ENCODE data around the gene LHPP.
"Not testable (repeated sequence)": the region's sequence is repeated elsewhere in the genome, so short reads cannot be mapped to it uniquely, and the experiment has no call there.

Gene LHPP

GRCh38 chr10:124569623-124570470 is 108.2 kb downstream of the LHPP start:
- DNase-seq (ENCODE audit: low read depth in 1 of 2, low spot score in 1 of 2) = no peak

GRCh38 chr10:124570646-124571045 is 109.0 kb downstream of the LHPP start:
- DNase-seq (ENCODE audit: low read depth in 1 of 2, low spot score in 1 of 2) = no peak

GRCh38 chr10:124572751-124573150 is 111.1 kb downstream of the LHPP start:
- no peak for DNase-seq (ENCODE audit: low read depth in 1 of 2, low spot score in 1 of 2)

- no peak for DNase-seq (ENCODE audit: low read depth in 1 of 2, low spot score in 1 of 2)
These were observed 112.3 kb downstream of the LHPP start for GRCh38 chr10:124573726-124574455.

- no peak for DNase-seq (ENCODE audit: low read depth in 1 of 2, low spot score in 1 of 2)
These were observed 112.9 kb downstream of the LHPP start for GRCh38 chr10:124574456-124575070.

- no peak for DNase-seq (ENCODE audit: low read depth in 1 of 2, low spot score in 1 of 2)
These were observed 113.7 kb downstream of the LHPP start for GRCh38 chr10:124575107-124576035.

- no peak for DNase-seq (ENCODE audit: low read depth in 1 of 2, low spot score in 1 of 2)
These were observed 115.2 kb downstream of the LHPP start for GRCh38 chr10:124576526-124577420.

GRCh38 chr10:124577651-124578050 is 116.0 kb downstream of the LHPP start:
- DNase-seq (ENCODE audit: low read depth in 1 of 2, low spot score in 1 of 2) = no peak

- no peak for DNase-seq (ENCODE audit: low read depth in 1 of 2, low spot score in 1 of 2)
These were observed 116.8 kb downstream of the LHPP start for GRCh38 chr10:124578231-124579010.

GRCh38 chr10:124579011-124579399 is 117.4 kb downstream of the LHPP start:
- DNase-seq (ENCODE audit: low read depth in 1 of 2, low spot score in 1 of 2) = no peak

GRCh38 chr10:124586142-124586541 is 124.5 kb downstream of the LHPP start:
- DNase-seq (ENCODE audit: low read depth in 1 of 2, low spot score in 1 of 2) = no peak

- no peak for DNase-seq (ENCODE audit: low read depth in 1 of 2, low spot score in 1 of 2)
These were observed 126.2 kb downstream of the LHPP start for GRCh38 chr10:124587811-124588211.

GRCh38 chr10:124588341-124588735 is 126.7 kb downstream of the LHPP start:
- DNase-seq (ENCODE audit: low read depth in 1 of 2, low spot score in 1 of 2) = not testable (repeated sequence)

GRCh38 chr10:124588736-124589490 is 127.3 kb downstream of the LHPP start:
- DNase-seq (ENCODE audit: low read depth in 1 of 2, low spot score in 1 of 2) = no peak

GRCh38 chr10:124589491-124590041 is 127.9 kb downstream of the LHPP start:
- DNase-seq (ENCODE audit: low read depth in 1 of 2, low spot score in 1 of 2) = no peak

GRCh38 chr10:124590216-124591122 is 128.8 kb downstream of the LHPP start:
- DNase-seq (ENCODE audit: low read depth in 1 of 2, low spot score in 1 of 2) = no peak

- no peak for DNase-seq (ENCODE audit: low read depth in 1 of 2, low spot score in 1 of 2)
These were observed 129.5 kb downstream of the LHPP start for GRCh38 chr10:124591123-124591495.
